Memory B cell (primary cell): ENCODE data around the gene UBE2E2.
A peak's percentile ranks its signal among the peaks of the same experiment; 100 is the strongest.

Experiments
- ATAC-seq: fragments of 150-1000 bp; cut with Tn5 transposase; 2 replicates; pipeline ENCODE4 v1.10.0; 2021; ENCODE audit warnings: low read depth, mild to moderate bottlenecking, moderate library complexity
- DNase-seq, 2 donors: peaks; one replicate each; pipeline ENCODE4 v3.0.0; 2022; ENCODE audit warnings: low spot score in 2 of 2
- H3K27ac Mint-ChIP-seq: one replicate; pipeline ENCODE4 v1.8.0; 2022; ENCODE audit warnings: mild to moderate bottlenecking, moderate library complexity, mixed read lengths
- H3K27me3 Mint-ChIP-seq: one replicate; pipeline ENCODE4 v1.8.0; 2022; ENCODE audit warnings: mixed read lengths
- H3K36me3 Mint-ChIP-seq: one replicate; pipeline ENCODE4 v1.8.0; 2022; ENCODE audit warnings: mild to moderate bottlenecking, mixed read lengths
- H3K4me1 Mint-ChIP-seq: one replicate; pipeline ENCODE4 v1.8.0; 2022; ENCODE audit warnings: mixed read lengths
- H3K4me3 Mint-ChIP-seq: one replicate; pipeline ENCODE4 v1.8.0; 2022; ENCODE audit warnings: mild to moderate bottlenecking, moderate library complexity, mixed read lengths
- H3K9me3 Mint-ChIP-seq: one replicate; pipeline ENCODE4 v1.8.0; 2022; ENCODE audit warnings: mixed read lengths

UBE2E2 gene

GRCh38 chr3:23455775-23456174 lies 252.6 kb downstream of the UBE2E2 start:
- DNase-seq: no peak
- H3K27ac Mint-ChIP-seq: no peak overlapping the region
- H3K27me3 Mint-ChIP-seq: no peaks in the 10 kb centered on the region
- H3K36me3 Mint-ChIP-seq: peaks cover 13% of the 10 kb centered on the region
- peaks cover 3% of the 10 kb centered on the region for H3K9me3 Mint-ChIP-seq
- peaks cover 22% of the 10 kb centered on the region for H3K4me1 Mint-ChIP-seq
- no peak overlapping the region for H3K4me3 Mint-ChIP-seq
- ATAC-seq: no peak

- peaks cover 13% of the 10 kb centered on the region for H3K36me3 Mint-ChIP-seq
- peaks cover 23% of the 10 kb centered on the region for H3K4me1 Mint-ChIP-seq
- DNase-seq: no peak
- peaks cover 3% of the 10 kb centered on the region for H3K9me3 Mint-ChIP-seq
- no peak overlapping the region for H3K27ac Mint-ChIP-seq
- H3K27me3 Mint-ChIP-seq: no peaks in the 10 kb centered on the region
- no peak overlapping the region for H3K4me3 Mint-ChIP-seq
- no peak for ATAC-seq
Observed at GRCh38 chr3:23457697-23458096, 254.6 kb downstream of the UBE2E2 start.

- Mint-ChIP-seq H3K4me1 (peaks cover 25% of the 10 kb centered on the region), H3K36me3 (peaks cover 13% of the 10 kb centered on the region), H3K9me3 (peaks cover 3% of the 10 kb centered on the region), H3K27me3 (no peaks in the 10 kb centered on the region), H3K4me3 (no peak overlapping the region), H3K27ac (no peak overlapping the region)
- ATAC-seq (no peak), DNase-seq (no peak)
Observed at GRCh38 chr3:23459465-23459864, 256.3 kb downstream of the UBE2E2 start.

- no peak for DNase-seq
- H3K4me3 Mint-ChIP-seq: no peak overlapping the region
- H3K36me3 Mint-ChIP-seq: peaks cover 11% of the 10 kb centered on the region
- peaks cover 3% of the 10 kb centered on the region for H3K9me3 Mint-ChIP-seq
- ATAC-seq: no peak
- H3K27me3 Mint-ChIP-seq: no peaks in the 10 kb centered on the region
- H3K4me1 Mint-ChIP-seq: peaks cover 25% of the 10 kb centered on the region
- no peak overlapping the region for H3K27ac Mint-ChIP-seq
Observed at GRCh38 chr3:23459889-23460546, 256.9 kb downstream of the UBE2E2 start.

- Mint-ChIP-seq H3K4me3 (no peak overlapping the region), H3K36me3 (peaks cover 8% of the 10 kb centered on the region), H3K27me3 (no peaks in the 10 kb centered on the region), H3K27ac (no peak overlapping the region), H3K4me1 (peaks cover 28% of the 10 kb centered on the region), H3K9me3 (peaks cover 3% of the 10 kb centered on the region)
- ATAC-seq (no peak), DNase-seq (no peak)
Observed at GRCh38 chr3:23461069-23461468, 257.9 kb downstream of the UBE2E2 start.

GRCh38 chr3:23463791-23464190 lies 260.7 kb downstream of the UBE2E2 start:
- ATAC-seq (no peak), DNase-seq (no peak)
- H3K9me3 Mint-ChIP-seq: peaks cover 5% of the 10 kb centered on the region
- H3K27ac Mint-ChIP-seq: no peak overlapping the region
- no peak overlapping the region for H3K4me3 Mint-ChIP-seq
- H3K27me3 Mint-ChIP-seq: no peaks in the 10 kb centered on the region
- peaks cover 23% of the 10 kb centered on the region for H3K4me1 Mint-ChIP-seq
- peaks cover 10% of the 10 kb centered on the region for H3K36me3 Mint-ChIP-seq

GRCh38 chr3:23465569-23465968 lies 262.4 kb downstream of the UBE2E2 start:
- Mint-ChIP-seq H3K27me3 (no peaks in the 10 kb centered on the region), H3K4me1 (peaks cover 23% of the 10 kb centered on the region), H3K9me3 (peaks cover 5% of the 10 kb centered on the region), H3K4me3 (no peak overlapping the region), H3K27ac (no peak overlapping the region), H3K36me3 (peaks cover 10% of the 10 kb centered on the region)
- ATAC-seq: no peak
- no peak for DNase-seq

GRCh38 chr3:23468203-23468602 lies 265.1 kb downstream of the UBE2E2 start:
- Mint-ChIP-seq H3K4me3 (no peak overlapping the region), H3K4me1 (peaks cover 22% of the 10 kb centered on the region), H3K27me3 (no peaks in the 10 kb centered on the region), H3K27ac (no peak overlapping the region), H3K9me3 (peaks cover 5% of the 10 kb centered on the region), H3K36me3 (peaks cover 10% of the 10 kb centered on the region)
- ATAC-seq: no peak
- DNase-seq: no peak

GRCh38 chr3:23474580-23475357 lies 271.6 kb downstream of the UBE2E2 start:
- no peak overlapping the region for H3K4me3 Mint-ChIP-seq
- H3K27ac Mint-ChIP-seq: peak overlapping the region; percentile 2
- DNase-seq (no peak), ATAC-seq (no peak)
- H3K9me3 Mint-ChIP-seq: peaks cover 13% of the 10 kb centered on the region
- no peaks in the 10 kb centered on the region for H3K27me3 Mint-ChIP-seq
- H3K4me1 Mint-ChIP-seq: peaks cover 14% of the 10 kb centered on the region
- H3K36me3 Mint-ChIP-seq: peaks cover 26% of the 10 kb centered on the region

- no peaks in the 10 kb centered on the region for H3K27me3 Mint-ChIP-seq
- H3K4me3 Mint-ChIP-seq: no peak overlapping the region
- H3K27ac Mint-ChIP-seq: no peak overlapping the region
Observed at GRCh38 chr3:23475446-23475845, 272.3 kb downstream of the UBE2E2 start.

GRCh38 chr3:23479026-23479425 lies 275.9 kb downstream of the UBE2E2 start:
- peaks cover 13% of the 10 kb centered on the region for H3K4me1 Mint-ChIP-seq
- H3K4me3 Mint-ChIP-seq: no peak overlapping the region
- DNase-seq (no peak), ATAC-seq (no peak)
- no peak overlapping the region for H3K27ac Mint-ChIP-seq
- no peaks in the 10 kb centered on the region for H3K27me3 Mint-ChIP-seq
- H3K36me3 Mint-ChIP-seq: peaks cover 31% of the 10 kb centered on the region
- peaks cover 16% of the 10 kb centered on the region for H3K9me3 Mint-ChIP-seq

More at GRCh38 chr3:23475446-23475845, 272.3 kb downstream of the UBE2E2 start:
- Mint-ChIP-seq H3K4me1 (peaks cover 14% of the 10 kb centered on the region), H3K9me3 (peaks cover 15% of the 10 kb centered on the region), H3K36me3 (peaks cover 28% of the 10 kb centered on the region)
- DNase-seq: no peak
- no peak for ATAC-seq

- Mint-ChIP-seq H3K36me3 (peaks cover 35% of the 10 kb centered on the region), H3K9me3 (peaks cover 16% of the 10 kb centered on the region), H3K27me3 (no peaks in the 10 kb centered on the region), H3K4me3 (no peak overlapping the region), H3K4me1 (peaks cover 8% of the 10 kb centered on the region), H3K27ac (no peak overlapping the region)
- no peak for ATAC-seq
- no peak for DNase-seq
Observed at GRCh38 chr3:23479615-23480328, 276.6 kb downstream of the UBE2E2 start.

- H3K27ac Mint-ChIP-seq: no peak overlapping the region
- H3K4me1 Mint-ChIP-seq: peaks cover 3% of the 10 kb centered on the region
- H3K9me3 Mint-ChIP-seq: peaks cover 15% of the 10 kb centered on the region
- no peak overlapping the region for H3K4me3 Mint-ChIP-seq
- DNase-seq (no peak), ATAC-seq (no peak)
- H3K27me3 Mint-ChIP-seq: no peaks in the 10 kb centered on the region
- peaks cover 30% of the 10 kb centered on the region for H3K36me3 Mint-ChIP-seq
Observed at GRCh38 chr3:23480329-23480714, 277.2 kb downstream of the UBE2E2 start.

GRCh38 chr3:23481011-23481615 lies 278.0 kb downstream of the UBE2E2 start:
- no peak overlapping the region for H3K4me3 Mint-ChIP-seq
- DNase-seq (no peak), ATAC-seq (no peak)
- no peaks in the 10 kb centered on the region for H3K27me3 Mint-ChIP-seq
- peaks cover 2% of the 10 kb centered on the region for H3K4me1 Mint-ChIP-seq
- peaks cover 18% of the 10 kb centered on the region for H3K9me3 Mint-ChIP-seq
- no peak overlapping the region for H3K27ac Mint-ChIP-seq
- H3K36me3 Mint-ChIP-seq: peaks cover 31% of the 10 kb centered on the region
